ENCODE data around the gene LRCH1.
A peak's percentile ranks its signal among the peaks of the same experiment; 100 is the strongest.

LRCH1 gene

DNA sequence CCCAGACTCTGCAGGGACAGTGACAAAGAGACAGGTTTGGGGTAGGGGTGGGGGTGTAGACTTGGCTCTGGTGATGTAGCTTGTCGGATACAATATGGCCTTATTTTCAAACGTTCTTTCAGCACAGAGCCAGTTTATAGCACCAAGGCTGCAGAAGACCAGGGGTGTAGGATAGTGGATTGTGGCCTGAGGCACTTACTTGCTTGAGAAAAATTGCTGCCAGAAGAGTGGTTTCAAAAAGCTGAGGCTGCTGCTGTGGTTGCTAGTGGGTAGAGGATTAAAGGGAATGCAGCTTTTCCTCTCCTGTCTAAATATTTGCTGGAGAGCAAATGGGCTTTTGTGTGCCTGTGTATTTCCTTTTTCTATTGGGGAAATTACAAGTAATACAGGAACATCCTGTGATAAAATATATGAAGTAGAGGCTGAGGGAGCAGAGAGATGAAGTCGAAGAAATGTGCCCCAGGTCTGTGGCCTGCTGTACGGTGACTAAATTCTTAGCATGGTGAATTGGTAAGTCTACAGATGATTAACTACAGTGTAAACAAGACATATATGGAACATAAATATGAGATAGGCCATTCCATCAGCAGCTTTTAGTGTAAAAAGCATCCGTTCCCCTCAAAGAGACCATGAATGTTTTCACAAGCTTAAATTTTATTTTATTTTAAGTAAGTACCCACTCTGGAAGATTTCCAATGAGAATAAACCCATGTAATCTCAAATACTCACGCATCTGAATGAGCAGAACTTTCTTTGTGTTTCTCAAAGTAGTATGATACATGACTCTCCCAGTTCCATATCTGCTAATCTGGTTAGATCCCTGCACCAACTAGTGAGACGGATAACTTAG, 112.9 kb downstream of the LRCH1 start:
- no peak for DNase-seq (ENCODE audit: low spot score)

DNA sequence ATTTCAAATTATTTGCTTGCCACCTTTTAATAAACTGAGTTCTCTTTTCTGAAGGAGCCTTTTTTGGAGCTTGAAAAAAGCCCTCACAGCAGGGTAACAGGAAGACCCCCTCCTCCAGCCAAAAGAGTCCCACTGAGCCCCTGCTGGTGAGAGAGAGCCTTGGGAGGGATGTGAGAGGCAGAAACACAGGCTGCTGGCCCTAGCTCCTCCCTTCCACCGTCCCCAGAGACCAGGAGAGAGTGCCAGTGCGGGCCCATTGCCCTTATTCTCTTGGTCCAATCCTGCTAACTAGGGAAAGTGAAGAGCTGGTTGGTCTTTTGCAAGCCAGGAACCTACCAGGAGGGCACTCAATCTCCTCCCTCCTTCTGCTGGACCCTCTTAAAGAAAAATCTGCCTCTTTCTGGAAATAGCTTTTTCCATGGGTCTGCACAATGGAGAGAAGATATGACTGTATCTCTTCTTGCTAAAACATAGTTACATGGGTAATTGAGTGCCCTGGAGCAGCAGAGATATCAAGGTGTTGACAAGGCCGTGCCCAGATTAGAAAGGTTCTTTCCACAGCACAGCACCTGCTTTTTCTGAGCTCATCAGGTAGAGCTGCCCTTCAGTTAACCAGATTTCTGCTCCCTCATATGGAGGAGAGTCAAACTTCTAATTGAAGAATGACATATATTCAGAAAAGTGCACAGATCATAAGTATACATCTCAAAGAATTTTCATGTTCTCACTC, 113.9 kb downstream of the LRCH1 start:
- DNase-seq (ENCODE audit: low spot score): peak; percentile 68

DNA sequence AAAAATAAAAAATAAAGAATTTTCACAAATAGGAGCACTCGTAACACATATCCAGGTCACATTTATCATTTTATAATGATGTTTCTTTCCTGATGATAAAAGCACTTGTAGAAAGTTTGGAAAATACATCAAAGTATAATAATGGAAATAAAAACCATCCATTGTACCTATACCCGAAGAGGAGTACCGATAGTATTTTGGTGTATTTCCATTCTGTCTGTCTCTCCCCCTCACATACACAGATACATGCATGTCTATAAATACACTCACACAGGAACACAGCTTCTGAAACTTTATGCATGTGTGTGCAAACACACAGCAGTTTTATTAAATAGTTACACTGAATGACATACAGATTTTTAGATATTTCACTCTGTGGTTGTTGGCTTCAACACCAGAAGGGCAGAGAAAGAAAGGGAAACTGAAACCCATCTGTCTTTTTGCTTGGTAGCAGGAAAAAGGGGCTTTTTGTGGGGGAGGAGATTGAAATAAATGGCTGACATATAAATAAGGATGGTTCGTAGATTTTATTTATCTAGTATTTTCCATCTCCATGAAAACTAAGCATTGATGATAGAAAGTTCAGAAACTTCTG, 114.8 kb downstream of the LRCH1 start:
- no peak for DNase-seq (ENCODE audit: low spot score)

DNA sequence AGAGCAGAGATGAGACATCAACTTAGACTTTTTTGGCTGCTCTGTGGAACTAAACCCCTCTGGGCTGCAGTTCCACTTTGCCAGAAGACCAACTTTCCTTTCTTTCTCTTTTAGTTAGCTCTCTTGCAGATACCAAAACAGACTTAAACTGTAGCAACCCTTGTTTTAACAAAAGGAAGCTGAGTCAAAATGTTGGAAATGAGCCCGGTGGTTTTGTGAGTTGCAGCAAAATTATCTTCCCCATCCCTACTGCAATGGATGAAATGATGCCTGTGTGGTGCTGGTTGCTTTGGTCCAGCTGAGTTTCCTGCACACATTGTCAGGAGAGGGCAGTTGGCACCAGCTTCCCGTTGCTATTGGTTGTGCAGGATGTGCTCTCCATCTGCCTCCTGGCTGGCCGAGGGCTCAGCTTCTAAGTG, 115.3 kb downstream of the LRCH1 start:
- DNase-seq (ENCODE audit: low spot score): no peak

DNA sequence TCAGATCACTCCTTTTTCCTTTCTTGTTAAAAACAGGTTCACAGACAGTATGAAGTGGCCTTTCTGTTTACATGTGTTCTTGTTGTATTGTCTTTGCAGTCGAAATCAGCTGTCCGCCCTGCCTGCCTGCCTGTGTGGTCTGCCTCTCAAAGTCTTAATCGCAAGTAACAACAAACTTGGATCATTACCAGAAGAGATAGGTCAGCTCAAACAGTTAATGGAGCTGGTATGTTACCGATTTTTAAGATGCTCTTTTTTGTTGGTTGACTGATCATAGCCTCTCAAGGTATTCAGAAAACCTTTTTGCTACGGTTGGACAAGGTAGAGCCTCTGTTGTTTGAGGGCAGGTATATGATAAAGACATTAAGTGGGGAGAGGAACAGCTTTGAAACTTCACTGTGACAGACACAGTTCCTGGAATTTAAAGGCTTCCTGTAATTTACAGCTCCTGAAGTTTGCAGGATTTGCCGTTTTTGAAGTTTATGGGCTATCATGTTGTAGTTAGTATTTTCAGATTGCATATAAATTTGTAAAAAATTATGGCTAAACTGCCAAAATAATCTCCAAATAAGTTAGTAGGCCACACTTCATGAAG, 116.1 kb downstream of the LRCH1 start:
- DNase-seq (ENCODE audit: low spot score): no peak

DNA sequence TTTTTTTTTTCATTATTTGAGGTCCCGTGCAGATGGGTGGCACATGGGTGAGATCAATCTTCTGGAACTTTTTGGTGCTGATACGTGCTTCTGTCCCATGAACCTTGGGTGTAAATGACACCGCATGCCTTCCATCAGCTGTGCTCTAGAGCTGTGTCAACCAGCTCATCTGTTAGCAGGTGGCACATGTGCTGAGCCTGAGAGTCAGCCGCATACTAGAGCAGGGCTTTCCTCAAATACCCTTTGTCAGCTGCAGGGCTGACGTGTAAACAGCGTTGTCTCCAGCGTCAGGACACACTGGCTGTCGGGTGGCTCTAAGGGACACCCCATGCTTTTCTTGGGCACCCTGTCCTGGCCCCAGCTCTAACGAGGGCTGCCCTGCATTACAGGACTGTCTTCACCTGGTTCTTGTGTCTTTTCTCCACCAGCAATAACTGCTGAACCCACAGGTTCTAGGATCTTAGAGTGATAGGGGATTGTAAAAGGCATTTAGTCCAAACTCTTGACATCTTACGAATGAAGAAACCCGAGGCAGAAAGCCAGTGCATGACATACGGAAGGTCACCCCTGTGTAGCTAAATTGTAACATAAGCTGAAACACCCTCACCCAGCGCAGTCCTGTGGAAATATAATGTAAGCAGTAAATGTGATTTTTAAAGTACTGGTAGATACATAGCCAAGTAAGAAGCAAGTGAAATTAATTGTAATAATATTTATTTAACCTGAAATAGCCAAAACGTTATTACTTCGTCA, 119.5 kb downstream of the LRCH1 start:
- no peak for DNase-seq (ENCODE audit: low spot score)

DNA sequence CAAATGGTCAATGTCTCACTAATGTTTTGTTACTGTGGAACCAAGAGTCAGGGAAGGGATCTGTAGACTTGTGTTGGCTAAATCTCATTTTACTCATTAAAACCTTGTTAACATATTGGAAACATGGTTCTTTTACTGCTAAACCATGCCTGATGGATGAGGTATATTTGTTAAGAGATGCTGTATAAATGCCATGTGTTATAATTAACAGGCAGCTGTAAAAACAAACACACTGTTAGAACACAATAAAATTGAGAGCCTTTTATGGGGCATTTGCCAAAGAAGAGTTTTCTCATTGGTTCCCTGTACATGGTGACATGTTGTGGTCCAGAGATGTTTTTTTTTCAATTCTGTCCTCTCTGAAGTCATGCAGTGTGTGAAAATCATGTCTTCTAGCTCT, 122.0 kb downstream of the LRCH1 start:
- no peak for DNase-seq (ENCODE audit: low spot score)

DNA sequence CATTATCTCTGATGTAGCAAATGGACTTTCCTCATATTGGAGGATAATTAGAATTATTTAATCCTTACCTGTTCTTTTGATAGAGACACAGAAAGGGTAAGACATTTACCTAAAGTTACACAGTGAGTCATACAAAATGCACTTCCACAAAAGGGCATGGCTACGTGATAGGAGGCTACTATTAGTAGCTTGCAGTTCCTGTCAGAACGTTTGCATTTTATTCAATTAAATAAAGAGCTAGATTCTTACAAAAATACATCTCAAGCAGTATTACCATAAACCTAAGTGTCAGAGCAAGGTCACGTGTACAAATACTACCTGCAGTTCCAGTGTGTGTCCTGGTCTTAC, 123.4 kb downstream of the LRCH1 start:
- DNase-seq (ENCODE audit: low spot score): no peak

DNA sequence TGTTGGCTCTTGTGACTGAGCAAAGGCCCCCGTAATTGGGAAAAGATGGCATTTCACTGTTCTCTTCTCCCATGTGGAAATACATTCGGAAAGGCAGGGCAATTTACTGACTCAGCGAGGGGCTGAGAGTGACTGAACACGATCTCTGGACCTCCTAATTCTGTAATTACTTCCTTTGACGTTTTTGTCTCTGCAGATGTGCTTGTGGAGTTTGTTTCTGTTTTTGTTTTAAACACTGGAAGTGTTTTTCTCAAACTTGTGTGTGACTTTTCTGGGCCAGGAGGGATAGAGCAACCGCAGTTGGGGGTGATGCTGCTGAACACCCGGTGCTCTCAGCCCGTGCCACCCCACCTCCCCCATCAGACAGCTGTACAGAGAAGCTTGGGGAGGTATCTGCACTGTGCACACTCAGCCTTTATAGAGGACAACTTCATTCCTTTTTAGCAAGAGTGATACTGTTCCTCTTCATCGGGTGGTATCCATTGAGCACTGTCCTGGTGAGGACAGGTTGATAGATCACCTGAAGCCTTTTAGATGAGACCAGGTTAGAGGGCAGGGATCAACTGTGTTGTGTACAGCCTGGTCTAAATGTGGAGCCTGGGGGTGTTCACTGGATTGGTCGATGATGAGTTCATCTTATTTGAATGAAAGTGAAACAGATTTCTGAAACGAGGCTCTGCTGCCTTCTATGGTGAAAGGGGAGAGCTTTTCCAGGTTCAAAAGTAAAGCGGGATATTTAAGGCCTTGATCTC, 126.6 kb downstream of the LRCH1 start:
- DNase-seq (ENCODE audit: low spot score): no peak

DNA sequence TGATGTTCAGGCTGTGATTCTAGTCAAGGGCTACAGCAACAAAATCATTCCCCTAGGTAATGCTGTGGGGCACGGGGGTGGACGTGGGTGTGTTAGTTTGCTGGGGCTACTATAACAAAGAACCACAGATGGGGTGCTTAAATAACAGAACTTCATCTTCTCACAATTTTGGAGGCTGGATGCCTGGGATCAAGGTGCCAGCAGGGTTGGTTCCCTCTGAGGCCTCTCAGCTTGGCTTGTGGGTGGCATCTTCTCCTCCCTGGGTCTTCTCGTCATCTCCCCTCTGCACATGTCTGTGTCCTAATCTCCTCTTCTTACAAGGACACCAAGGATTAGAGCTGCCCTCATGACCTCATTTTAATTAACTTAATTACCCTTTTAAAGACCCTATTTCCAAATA, 129.0 kb downstream of the LRCH1 start:
- no peak for DNase-seq (ENCODE audit: low spot score)

DNA sequence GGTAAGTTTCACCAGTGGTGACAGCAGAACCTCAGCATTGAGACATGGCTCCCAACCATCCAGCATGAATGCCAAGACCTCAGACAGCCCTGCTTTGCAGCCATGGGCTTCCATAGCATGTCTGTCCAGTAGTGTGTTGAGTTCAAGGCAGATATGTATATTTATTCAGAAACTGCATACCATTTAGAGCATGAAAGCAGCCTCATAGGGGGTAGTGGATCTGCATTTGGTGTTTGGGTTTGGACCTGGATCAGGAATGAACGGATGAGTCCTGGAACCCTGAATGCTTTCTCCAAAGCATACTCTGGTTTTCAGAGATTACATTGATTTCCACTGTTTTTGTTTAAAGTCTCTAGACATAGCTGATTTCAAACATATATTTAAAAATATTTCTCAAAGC, 129.7 kb downstream of the LRCH1 start:
- no peak for DNase-seq (ENCODE audit: low spot score)

DNA sequence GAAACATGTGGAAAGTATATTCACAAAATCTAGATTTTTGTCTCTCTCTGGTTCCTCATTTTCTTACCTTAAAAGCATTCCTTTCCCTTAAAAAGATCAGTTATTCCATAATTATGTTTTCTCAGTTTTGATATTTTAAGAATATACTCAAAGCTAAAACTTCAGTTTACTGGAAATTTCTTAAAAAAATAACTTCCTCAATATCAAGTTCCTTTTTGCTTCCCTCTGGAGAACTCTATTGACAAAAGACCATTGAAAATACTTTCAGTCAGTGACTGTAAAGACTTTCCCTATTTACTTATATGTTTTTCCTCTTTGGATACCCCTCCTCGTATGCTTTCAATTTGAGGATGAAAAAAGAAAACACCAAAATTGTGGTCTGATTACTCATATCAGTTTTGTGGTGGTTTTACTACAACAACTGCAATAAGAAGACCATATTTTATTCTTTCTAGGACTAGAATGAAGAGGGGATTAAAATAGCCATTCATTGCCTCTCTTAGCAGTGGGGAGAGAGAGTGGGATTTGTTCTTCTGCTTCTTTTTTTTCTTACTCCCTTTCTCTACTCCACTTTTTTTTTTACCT, 130.8 kb downstream of the LRCH1 start:
- DNase-seq (ENCODE audit: low spot score): no peak

DNA sequence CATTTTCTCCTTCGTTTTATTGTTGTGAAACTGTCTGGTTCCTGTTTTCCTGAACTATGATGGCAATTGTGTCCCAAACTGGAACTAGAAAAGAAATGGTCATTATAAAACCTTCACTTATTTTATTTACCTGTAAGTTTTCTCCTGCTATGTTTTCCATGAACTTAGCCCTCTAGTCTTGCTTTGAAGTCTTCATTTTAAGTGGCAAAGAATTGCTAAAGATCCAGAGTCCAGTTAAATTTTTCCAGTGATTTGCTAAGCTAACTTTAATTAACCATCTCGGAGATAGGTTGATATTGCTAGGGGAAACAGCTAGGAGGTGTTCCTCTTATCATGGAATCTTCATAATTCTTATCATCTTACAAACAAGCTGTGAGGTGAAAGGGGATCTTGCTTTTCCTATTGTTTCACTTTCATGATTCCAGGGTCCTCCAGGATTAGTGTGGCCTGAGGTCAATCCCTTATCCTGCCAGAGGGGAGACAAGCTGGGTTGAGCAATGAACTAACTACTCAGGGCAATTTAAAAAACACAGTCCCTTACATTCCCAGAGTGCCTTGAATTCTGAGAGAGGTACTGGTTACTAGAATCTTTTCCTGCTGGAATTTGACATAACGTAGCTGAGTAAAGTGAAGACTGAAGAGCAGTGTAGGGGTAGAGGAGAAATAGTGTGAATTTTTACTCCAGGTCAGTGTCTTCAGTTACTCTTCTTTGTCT, 131.5 kb downstream of the LRCH1 start:
- DNase-seq (ENCODE audit: low spot score): peak; percentile 33

DNA sequence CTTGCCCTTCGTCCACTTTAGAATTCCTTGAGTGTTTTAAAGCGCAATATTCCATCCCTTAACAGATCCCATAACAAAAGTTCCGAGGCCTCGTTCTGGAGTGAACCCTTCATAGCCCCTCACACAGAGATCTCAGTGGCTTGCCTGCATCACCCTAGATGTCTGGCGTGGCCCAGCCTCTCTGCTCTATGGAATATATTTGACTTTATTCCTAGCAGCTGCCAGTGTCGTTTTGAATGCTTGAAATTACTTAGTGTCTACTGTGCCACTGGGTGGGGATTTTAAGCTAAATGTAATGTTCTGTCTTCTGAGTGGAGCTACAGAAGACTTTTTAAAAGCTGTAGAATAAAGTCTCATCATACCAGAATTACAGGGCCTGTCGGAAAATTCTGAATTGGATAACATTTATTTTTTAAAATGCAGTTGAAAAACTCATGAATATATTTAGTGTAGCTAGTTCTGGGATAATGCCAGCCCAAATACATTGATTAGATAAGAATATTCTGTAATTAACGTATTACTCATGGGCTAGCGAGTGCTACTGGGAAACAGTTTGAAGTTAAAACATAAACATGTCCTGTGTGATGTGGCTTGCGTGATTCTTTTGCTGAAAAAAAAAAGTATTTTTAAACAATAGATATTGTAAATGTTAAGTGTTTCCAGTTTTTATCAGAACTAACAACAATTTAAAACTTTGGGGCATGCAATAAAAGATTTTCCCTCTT, 132.2 kb downstream of the LRCH1 start:
- DNase-seq (ENCODE audit: low spot score): no peak

DNA sequence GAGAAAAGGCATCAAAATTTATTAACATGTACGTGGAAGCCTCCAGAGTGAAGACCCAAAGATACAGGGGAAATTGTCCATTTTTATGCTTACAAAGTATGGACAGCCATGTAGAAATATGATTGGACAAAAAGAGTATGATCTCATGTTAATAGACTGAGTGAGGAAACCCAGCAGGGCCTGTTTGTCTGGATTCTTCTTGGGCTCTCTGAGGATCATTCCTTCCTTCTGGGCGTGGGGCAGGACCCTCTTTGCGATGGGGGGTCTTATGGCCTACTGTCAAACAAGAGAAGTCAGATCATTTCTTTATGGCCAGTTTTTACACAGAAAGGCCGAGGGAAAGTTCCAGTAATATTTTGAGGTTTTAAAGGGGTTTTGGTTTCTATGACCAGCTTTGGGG, 133.2 kb downstream of the LRCH1 start:
- DNase-seq (ENCODE audit: low spot score): no peak

DNA sequence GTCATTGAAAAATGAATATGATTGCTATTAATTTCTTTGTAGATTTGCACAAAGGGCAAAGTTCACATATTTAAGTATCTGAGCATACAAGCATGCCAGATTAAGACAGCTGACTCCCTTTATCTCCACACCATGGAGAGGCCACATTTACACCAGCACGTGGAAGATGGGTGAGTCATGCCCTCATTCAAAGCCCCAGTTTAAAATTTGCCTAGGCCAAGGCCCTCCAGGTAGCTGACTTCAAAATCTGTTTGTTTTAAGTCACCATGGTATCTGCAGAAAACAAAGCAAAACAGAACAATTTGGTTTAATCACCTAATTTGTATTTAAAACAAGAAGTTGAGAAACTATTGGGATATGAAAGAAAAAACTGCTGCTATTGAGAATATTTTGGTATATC, 134.8 kb downstream of the LRCH1 start:
- DNase-seq (ENCODE audit: low spot score): peak; percentile 40

DNA sequence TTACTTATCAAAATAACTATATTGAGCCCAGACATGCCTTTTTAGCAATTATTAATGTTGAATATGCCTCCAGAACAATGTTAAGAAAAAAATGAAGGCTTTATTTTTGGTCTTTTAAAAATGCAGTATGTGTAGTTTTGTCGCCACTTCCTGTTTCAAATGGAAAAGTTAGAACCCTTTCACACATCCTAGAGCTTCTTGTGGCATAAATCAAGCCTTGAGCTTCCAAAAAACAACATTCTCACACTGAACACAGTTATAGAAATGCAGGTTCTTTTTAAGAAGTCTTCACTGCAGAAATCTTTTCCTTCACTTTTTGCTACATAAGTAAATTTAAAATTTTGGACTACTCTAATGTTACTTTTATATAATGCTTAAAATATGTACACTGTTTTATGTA, 135.3 kb downstream of the LRCH1 start:
- DNase-seq (ENCODE audit: low spot score): no peak

DNA sequence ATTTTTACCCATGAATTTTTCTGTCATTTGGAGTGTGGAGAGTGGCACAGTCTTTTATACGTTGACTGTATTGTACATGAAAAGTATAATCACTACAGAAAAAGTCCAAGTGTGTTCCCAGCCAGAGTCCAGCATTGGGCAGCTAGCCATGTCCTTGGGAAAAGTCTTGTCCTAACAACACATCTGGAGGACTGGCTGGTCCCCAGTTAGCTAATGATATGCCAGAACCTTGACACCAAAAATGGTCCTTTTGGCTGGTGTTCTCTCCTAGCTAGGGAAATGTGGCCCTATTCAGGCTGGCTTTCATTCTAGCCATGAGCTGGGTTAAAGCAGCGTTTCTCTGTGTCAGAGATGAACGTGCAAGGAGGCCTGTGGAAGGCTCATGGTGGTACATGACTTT, 145.0 kb downstream of the LRCH1 start:
- DNase-seq (ENCODE audit: low spot score): no peak

DNA sequence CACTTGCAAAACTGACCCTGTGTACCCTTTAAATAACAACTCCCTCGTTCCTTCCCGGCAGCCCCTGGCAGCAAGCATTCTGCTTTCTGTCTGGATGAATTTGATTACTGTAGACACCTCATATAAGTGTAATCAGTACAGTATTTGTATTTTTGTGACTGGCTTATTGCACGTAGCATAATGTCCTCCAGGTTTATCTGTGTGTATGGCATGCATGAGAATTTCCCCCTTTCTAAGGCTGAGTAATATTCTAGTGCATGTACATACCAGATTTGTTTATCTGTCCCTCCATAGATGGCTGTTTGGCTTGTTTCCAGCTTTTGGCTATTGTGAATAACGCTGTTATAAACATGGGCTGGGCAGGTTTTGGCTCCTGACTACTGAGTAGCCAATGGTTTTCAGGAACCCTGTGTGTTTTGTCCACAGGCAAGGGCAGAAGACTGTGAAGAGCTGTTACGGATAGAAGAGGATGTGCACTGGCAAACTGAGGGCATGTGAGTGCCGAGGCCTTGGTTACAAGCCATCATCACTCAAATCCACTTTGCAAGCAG, 146.0 kb downstream of the LRCH1 start:
- no peak for DNase-seq (ENCODE audit: low spot score)
